Right renal cortex interstitium (tissue), 3 donors: ENCODE results near the gene FGD2. TPM values are rescaled to one million over a fixed set of nuclear protein-coding genes. Genes with fewer than 3 reads are reported as not detected.
"Not testable (repeated sequence)": the region's sequence is repeated elsewhere in the genome, so short reads cannot be mapped to it uniquely, and the experiment has no call there.

Source experiments
- DNase-seq, 3 donors: peaks; one replicate each; pipeline ENCODE4 v3.0.0-alpha.2; 2013; ENCODE audit warnings: low read depth in 3 of 3, low spot score in 2 of 3
- polyA plus RNA-seq, 3 donors: library from polyadenylated mRNA; unstranded; fragments of 120-200 nt; gene quantifications; one replicate each; pipeline ENCODE4 v1.2.1, GENCODE V29; 2013; ENCODE audit not compliant: insufficient read length in 3 of 3

Gene FGD2
- polyA plus RNA-seq, 3 donors = 1.3 to 1.5 (median 1.5) TPM

GRCh38 chr6:37036146-37036545, 30.7 kb downstream of the FGD2 start:
- DNase-seq = no peak

DNA sequence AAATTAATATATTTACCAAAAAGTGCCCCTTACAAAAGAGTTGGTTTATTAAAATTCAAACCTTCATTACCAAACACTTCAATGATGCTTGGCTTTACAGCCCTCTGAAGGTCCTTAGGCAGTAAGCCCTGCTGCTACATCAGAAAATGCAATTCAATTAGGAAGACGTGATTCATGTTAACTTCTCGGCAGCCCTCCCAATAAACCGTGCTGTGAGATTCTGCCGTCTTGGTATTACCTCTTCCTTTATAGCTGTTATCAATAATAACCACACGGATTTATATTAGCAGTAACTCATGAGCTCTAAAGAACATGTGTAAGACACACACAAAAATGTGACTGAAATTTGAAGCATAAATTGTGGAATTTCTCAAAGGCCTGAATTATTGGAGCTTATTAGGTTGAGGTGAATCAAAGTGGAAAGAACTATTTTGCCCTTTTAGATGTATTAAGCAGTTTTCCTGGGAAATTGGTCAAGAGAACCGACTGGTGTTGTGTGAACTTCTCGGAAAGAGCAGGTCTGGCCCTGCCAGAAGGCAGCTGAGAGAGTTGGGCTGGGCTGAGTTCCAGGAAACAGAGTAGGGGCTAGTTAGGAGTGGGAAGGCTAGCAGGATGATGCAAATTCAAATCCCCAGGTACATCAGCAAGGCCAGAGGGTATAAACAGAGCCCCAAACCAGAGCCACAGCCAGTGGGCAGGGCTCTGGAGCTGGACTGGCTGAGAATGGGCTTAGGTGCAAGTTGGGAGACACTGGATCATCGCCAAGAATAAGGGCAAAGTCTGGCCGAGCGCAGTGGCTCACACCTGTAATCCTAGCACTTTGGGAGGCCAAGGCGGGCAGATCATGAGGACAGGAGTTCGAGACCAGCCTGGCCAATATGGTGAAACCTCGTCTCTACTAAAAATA, 33.1 kb downstream of the FGD2 start:
- no peak for DNase-seq

GRCh38 chr6:37039958-37040357, 34.5 kb downstream of the FGD2 start:
- DNase-seq = no peak

DNA sequence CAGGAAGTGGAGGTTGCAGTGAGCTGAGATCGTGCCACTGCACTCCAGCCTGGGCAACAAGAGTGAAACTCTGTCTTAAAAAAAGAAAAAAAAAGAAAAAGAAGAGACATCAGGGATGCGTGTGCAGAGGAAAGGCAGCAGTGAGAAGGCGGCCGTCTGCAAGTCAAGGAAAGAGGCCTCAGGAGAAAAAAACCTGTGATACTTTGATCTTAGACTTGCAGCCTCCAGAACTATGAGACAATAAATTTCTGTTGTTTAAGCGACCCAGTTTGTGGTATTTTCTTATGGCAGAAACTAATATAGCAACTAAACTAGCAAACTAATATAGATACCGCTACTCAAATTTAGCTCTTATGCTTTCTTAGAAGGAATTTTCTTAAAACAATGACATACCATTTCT, 36.1 kb downstream of the FGD2 start:
- no peak for DNase-seq

- no peak for DNase-seq
These were observed 36.7 kb downstream of the FGD2 start for GRCh38 chr6:37042150-37042549.

DNA sequence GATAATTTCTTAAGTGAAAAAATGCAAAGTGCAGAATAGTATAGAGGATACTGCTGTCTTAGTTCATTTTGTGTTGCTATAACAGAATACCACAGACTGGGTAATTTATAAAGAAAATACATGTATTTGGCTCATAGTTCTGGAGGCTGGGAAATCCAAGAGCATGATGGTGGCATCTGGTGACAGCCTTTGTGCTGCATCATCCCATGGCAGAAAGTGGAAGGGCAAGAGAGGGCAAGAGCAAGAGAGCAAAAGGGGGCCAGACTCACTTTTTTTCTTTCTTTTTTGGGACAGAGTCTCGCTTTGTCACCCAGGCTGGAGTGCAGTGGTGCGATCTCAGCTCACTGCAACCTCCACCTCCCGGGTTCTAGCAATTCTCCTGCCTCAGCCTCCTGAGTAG, 37.6 kb downstream of the FGD2 start:
- DNase-seq = not testable (repeated sequence)

GRCh38 chr6:37047346-37047688, 41.9 kb downstream of the FGD2 start:
- DNase-seq = no peak

DNA sequence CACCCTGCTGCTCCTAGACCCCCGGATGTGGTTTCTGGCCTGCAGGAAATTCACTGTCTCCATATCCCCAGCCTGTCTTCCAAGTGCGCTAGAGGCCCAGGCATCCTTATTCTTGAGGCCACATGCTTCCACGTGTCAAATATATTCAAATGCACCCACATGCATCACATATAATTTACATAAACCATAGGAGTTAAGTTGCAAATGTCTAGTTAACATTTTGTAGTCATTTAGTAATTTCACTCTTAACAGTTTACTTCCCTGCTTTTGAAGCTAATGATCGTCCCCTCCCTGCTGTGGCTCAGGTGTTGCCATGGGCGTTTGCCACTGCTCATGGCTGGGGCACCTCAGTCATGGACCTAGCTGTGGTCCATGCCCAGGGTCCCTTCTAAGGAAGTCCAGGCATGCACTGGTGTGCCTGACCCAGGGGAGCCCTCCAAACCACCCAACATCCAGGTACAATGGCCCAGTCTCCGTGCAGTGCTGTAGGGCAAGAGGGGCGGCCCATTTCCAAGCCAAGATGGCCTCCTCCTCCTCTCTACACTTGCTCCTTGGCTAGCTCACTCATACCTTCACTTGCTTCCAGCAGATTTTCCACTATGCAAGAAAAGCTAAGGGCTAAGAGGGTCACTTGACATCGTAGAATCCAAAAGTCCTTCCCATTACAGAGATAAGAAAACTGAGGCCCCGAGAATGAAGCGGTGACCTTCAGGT, 42.4 kb downstream of the FGD2 start:
- DNase-seq = no peak

DNA sequence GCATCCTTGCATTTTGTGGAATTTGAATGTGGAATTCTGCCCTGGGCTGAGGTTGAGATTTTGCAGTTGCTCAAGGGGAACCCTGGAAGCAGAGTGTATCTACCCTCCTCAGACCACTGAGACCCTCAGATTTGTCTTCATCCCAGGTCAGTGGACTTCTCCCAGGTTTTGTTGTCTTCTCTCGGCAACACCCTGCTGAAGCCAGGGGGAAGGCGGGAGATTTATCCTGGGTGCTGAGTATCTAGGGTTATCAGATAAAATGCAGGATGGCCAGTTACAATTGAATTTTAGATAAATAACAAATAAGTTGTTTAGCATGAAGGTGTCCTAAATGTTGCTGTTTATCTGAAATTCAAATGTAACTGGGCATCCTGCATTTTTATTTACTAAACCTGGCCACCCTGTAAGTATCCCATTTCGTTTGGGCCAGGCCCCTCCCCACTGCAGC, 43.0 kb downstream of the FGD2 start:
- DNase-seq = no peak

- DNase-seq = no peak
These were observed 43.6 kb downstream of the FGD2 start for GRCh38 chr6:37048851-37049757.

DNA sequence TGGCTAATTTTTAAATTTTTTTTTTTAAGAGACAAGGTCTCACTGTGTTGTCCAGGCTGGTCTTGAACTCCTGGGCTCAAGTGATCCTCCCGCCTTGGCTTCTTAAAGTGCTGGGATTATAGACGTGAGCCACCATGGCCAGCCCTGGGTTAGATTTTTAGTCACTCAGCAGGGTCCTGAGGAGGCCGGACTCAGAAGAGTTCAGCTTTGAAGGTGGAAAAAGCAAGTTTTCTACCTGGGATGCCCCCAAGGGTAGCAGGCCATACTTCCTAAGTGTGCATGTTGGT, 44.2 kb downstream of the FGD2 start:
- no peak for DNase-seq

- DNase-seq = no peak
These were observed 44.8 kb downstream of the FGD2 start for GRCh38 chr6:37050045-37050853.

GRCh38 chr6:37050854-37051137, 45.3 kb downstream of the FGD2 start:
- DNase-seq = no peak

GRCh38 chr6:37051138-37052026, 45.9 kb downstream of the FGD2 start:
- DNase-seq = peak; percentile 54 to 72 (median 64)

DNA sequence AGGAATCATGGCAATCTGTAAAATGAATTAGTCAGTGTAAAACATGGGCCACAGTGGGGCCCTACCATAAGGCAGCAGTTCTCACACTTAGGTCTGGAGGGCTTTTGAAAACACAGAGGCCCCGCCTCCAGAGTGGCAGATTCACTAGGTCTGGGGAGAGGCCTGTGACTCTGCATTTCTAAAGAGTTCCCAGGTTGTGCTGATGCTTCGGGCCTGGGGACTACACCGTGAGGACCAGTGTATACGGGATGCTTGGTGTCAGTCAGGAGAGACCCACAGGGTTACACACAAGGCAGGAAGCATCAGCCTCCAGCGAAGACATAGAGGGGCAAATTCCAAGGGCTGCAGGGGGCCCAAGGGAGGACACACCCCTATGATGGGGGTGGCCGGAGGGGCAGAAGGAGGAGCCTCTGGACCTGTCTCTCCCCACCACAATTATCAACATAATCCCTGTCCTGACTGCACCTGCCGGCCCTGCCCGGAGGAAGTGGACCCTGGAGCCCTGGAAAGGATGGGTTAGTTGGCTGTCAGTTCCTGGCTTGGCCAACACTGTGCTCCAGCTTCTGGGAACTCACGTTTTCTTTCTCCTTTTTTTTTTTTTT, 46.7 kb downstream of the FGD2 start:
- no peak for DNase-seq

GRCh38 chr6:37053683-37054082, 48.2 kb downstream of the FGD2 start:
- DNase-seq = no peak

DNA sequence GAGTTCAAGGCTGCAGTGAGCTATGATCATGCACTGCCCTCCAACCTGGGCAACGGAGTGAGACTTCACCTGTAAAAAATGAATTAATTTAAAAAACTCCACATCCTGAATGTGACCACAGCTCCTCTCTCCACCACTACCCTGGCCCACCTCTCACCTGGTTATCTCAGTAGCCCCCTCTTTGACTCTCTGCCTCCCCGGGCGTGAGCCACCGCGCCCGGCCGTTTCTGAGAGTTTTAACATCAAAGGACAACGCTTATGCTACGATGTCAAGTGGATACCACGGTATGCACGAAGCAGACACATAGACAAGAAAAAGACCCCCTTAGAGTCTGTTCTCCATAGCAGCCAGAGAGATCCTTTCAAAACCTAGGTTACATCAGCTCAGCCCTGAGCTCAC, 48.7 kb downstream of the FGD2 start:
- DNase-seq = no peak

- no peak for DNase-seq
These were observed 49.1 kb downstream of the FGD2 start for GRCh38 chr6:37054580-37054979.

DNA sequence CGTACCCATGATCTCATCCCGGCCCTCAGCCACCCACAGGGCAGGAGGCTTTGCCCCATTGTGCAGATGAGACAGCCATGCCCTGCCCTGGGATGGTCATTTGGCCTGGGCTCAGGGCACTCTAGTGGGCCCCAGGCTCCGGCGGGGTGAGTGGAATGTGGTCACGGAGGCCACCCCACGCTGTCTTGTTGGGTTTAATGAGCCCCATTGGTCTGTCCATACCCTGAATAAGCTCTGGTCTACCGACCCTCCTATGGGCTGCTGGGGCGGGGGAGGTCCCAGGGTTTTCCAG, 50.6 kb downstream of the FGD2 start:
- no peak for DNase-seq
